C4-2B (cell line): ENCODE results near the gene MRPL57.

Source experiments
- ZFX ChIP-seq: fragments of 450-650 bp; IDR thresholded peaks from 2 replicates; pipeline ENCODE4 v1.6.1; 2017
- TF ChIP-seq, protein P1 (sequence below): fragments of 450-650 bp; conservative IDR thresholded peaks from 2 replicates; pipeline ENCODE4 v1.5.1; 2017; ENCODE audit warnings: mild to moderate bottlenecking

DNA sequence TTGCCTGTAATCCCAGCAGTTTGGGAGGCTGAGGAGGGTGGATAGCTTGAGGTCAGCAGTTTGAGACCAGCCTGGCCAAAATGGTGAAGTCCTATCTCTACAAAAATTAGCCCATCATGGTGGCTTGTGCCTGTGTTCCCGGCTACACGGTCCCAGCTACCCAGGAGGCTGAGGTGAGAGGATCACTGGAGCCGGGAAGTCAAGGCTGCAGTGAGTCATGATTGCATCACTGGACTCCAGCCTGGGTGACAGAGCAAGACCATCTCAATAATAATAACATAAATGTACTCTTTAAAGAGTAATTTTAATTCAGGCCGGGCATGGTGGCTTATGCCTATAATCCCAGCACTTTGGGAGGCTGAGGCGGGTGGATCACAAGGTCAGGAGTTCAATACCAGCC is 38.8 kb upstream of the MRPL57 start:
- TF ChIP-seq, protein P1, sequence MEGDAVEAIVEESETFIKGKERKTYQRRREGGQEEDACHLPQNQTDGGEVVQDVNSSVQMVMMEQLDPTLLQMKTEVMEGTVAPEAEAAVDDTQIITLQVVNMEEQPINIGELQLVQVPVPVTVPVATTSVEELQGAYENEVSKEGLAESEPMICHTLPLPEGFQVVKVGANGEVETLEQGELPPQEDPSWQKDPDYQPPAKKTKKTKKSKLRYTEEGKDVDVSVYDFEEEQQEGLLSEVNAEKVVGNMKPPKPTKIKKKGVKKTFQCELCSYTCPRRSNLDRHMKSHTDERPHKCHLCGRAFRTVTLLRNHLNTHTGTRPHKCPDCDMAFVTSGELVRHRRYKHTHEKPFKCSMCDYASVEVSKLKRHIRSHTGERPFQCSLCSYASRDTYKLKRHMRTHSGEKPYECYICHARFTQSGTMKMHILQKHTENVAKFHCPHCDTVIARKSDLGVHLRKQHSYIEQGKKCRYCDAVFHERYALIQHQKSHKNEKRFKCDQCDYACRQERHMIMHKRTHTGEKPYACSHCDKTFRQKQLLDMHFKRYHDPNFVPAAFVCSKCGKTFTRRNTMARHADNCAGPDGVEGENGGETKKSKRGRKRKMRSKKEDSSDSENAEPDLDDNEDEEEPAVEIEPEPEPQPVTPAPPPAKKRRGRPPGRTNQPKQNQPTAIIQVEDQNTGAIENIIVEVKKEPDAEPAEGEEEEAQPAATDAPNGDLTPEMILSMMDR = no peak
- TF ChIP-seq ZFX = no peak
